ENCODE results near the gene DOCK2. TPM values are rescaled to one million over a fixed set of nuclear protein-coding genes. Genes with fewer than 3 reads are reported as not detected.

The DOCK2 gene
- total and polyA plus RNA-seq, 9 of the 15 experiments (the other 6 are each of a cell fraction or from before 2014, with no cell fraction given) = 4.5 to 42.6 (median 20.5) TPM

DNA sequence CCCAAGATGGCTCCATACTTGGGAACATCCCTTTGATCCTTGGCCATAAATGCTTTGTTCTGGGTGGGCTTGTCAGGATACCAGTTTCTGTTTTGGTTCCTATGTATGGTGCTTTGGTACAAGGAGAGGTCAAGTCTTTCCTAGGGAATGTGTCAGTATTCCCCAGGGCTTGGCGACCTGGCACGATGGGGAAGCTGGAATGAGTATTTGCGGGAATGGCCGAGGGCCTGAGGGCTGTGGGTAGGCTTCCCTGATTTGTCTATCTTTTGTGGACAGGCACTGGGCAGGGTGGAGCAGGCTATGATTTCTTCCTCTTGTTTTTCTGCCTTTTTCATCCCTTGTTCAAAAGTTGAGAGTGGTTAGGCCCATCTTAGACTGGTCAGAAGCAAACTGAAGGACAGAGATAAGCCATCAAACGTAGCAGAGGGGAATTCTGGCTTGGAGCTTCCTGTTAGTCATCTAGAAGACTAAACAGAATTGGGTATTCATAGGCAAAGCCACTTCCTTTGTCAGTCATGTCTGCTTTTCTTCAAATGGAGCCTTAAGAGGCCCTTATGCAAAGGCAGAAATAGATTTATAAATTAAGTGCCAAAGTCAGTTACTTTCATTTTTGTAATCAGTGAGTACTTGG lies 13.7 kb downstream of the DOCK2 start (continued):
- TF ChIP-seq ZNF717 (CRISPR knock-in tag; IDR thresholded peaks at IDR 0.05) (no peak), MAX (CRISPR knock-in tag; IDR thresholded peaks at IDR 0.05) (no peak), CCAR2 (IDR thresholded peaks at IDR 0.05; ENCODE audit: low read depth, low read length) (no peak), PHB (CRISPR knock-in tag; IDR thresholded peaks at IDR 0.05) (no peak), DIDO1 (tag; IDR thresholded peaks at IDR 0.05; ENCODE audit: low read depth) (no peak), HOMEZ (CRISPR knock-in tag; IDR thresholded peaks at IDR 0.05) (no peak), CBFA2T3 (IDR thresholded peaks at IDR 0.05) (peak; percentile 83), NUFIP1 (IDR thresholded peaks at IDR 0.05; ENCODE audit: partially characterized antibody) (no peak), ARID1B (IDR thresholded peaks at IDR 0.05) (peak; percentile 82), MEF2A (IDR thresholded peaks at IDR 0.05; ENCODE audit: control insufficient read depth, low read depth, low read length) (no peak), ARID3B (CRISPR knock-in tag; IDR thresholded peaks at IDR 0.05; ENCODE audit: borderline replicate concordance) (no peak), SRSF7 (optimal IDR thresholded peaks at IDR 0.05; ENCODE audit: low read depth, low read length) (no peak), ADNP (tag; IDR thresholded peaks at IDR 0.05) (no peak), ZNF584 (CRISPR knock-in tag; IDR thresholded peaks at IDR 0.05; ENCODE audit: low read depth) (peak; percentile 84), FOXP1 (CRISPR knock-in tag; IDR thresholded peaks at IDR 0.05) (no peak), HNRNPUL1 (IDR thresholded peaks at IDR 0.05; ENCODE audit: low read length) (no peak), SETDB1 (IDR thresholded peaks at IDR 0.05; ENCODE audit: low read length) (no peak), CBFA2T2 (conservative IDR thresholded peaks at IDR 0.05) (peak; percentile 64), TAF9B (IDR thresholded peaks at IDR 0.05; ENCODE audit: partially characterized antibody) (no peak), ZBTB11 (CRISPR knock-in tag; IDR thresholded peaks at IDR 0.05) (peak in 1 of 3 experiments; percentile 38; a peak in 1 of 6 replicates)
- TF ChIP-seq, protein P1, sequence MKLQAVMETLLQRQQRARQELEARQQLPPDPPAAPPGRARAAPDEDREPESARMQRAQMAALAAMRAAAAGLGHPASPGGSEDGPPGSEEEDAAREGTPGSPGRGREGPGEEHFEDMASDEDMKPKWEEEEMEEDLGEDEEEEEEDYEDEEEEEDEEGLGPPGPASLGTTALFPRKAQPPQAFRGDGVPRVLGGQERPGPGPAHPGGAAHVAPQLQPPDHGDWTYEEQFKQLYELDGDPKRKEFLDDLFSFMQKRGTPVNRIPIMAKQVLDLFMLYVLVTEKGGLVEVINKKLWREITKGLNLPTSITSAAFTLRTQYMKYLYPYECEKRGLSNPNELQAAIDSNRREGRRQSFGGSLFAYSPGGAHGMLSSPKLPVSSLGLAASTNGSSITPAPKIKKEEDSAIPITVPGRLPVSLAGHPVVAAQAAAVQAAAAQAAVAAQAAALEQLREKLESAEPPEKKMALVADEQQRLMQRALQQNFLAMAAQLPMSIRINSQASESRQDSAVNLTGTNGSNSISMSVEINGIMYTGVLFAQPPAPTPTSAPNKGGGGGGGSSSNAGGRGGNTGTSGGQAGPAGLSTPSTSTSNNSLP (IDR thresholded peaks at IDR 0.05; ENCODE audit: borderline replicate concordance, low read depth, low read length) = no peak

Data from K562 (cell line).